H9 (cell line): ENCODE results near the gene PLAU. TPM values are rescaled to one million over a fixed set of nuclear protein-coding genes. Genes with fewer than 3 reads are reported as not detected.

Source experiments
- DNase-seq: peaks from one replicate; pipeline ENCODE4 v3.0.0-alpha.2; 2017
- H2AFZ ChIP-seq: one replicate; pipeline ENCODE4 v1.6.1; 2013; ENCODE audit warnings: mild to moderate bottlenecking, low read length, control low read depth, moderate library complexity
- H2AK5ac ChIP-seq: 2 replicates; pipeline ENCODE4 v1.6.1; 2013; ENCODE audit warnings: low read length, control low read depth, mixed read lengths; ENCODE audit not compliant: insufficient read length
- H2BK120ac ChIP-seq: one replicate; pipeline ENCODE4 v1.6.1; 2013; ENCODE audit warnings: low read depth, mild to moderate bottlenecking, low read length, control low read depth, inconsistent platforms; ENCODE audit not compliant: poor library complexity, severe bottlenecking
- H2BK12ac ChIP-seq: 2 replicates; pipeline ENCODE4 v1.6.1; 2013; ENCODE audit warnings: low read length, control low read depth, mixed read lengths, low read depth; ENCODE audit not compliant: insufficient read length
- H2BK15ac ChIP-seq: 2 replicates; pipeline ENCODE4 v1.6.1; 2013; ENCODE audit warnings: low read depth, low read length, control low read depth
- H2BK20ac ChIP-seq: one replicate; pipeline ENCODE4 v1.6.1; 2013; ENCODE audit warnings: low read depth, mild to moderate bottlenecking, low read length, control low read depth, inconsistent platforms; ENCODE audit not compliant: poor library complexity, severe bottlenecking
- H2BK5ac ChIP-seq: 2 replicates; pipeline ENCODE4 v1.6.1; 2013; ENCODE audit warnings: low read length, control low read depth, mixed read lengths; ENCODE audit not compliant: insufficient read length
- H3K14ac ChIP-seq: 2 replicates; pipeline ENCODE4 v1.6.1; 2013; ENCODE audit warnings: low read length, control low read depth; ENCODE audit not compliant: insufficient read depth
- H3K18ac ChIP-seq: 2 replicates; pipeline ENCODE4 v1.6.1; 2013; ENCODE audit warnings: low read depth, mild to moderate bottlenecking, mixed read lengths, low read length, control low read depth; ENCODE audit not compliant: insufficient read length
- H3K23ac ChIP-seq: 2 replicates; pipeline ENCODE4 v1.6.1; 2013; ENCODE audit warnings: low read length, control low read depth, mixed read lengths, low read depth; ENCODE audit not compliant: insufficient read length
- H3K23me2 ChIP-seq: 2 replicates; pipeline ENCODE4 v1.6.1; 2013; ENCODE audit warnings: low read depth, mild to moderate bottlenecking, mixed read lengths, low read length, control low read depth; ENCODE audit not compliant: insufficient read length, poor library complexity, severe bottlenecking
- H3K27ac ChIP-seq: 2 replicates; pipeline ENCODE4 v1.5.1; 2013; ENCODE audit warnings: low read length, control low read depth, mixed read lengths, low read depth; ENCODE audit not compliant: insufficient read length
- H3K27me3 ChIP-seq: 2 replicates; pipeline ENCODE4 v1.6.1; 2013; ENCODE audit warnings: low read length, control low read depth, inconsistent platforms; ENCODE audit not compliant: insufficient read depth
- H3K4ac ChIP-seq: 2 replicates; pipeline ENCODE4 v1.6.1; 2013; ENCODE audit warnings: low read depth, mild to moderate bottlenecking, control low read depth, inconsistent platforms, low read length, moderate library complexity
- H3K4me1 ChIP-seq: 2 replicates; pipeline ENCODE4 v1.6.1; 2013; ENCODE audit warnings: low read length, control low read depth, inconsistent platforms; ENCODE audit not compliant: insufficient read depth
- H3K4me2 ChIP-seq: 2 replicates; pipeline ENCODE4 v1.6.1; 2013; ENCODE audit warnings: low read length, control low read depth, mixed read lengths; ENCODE audit not compliant: insufficient read length, insufficient read depth
- H3K56ac ChIP-seq: 2 replicates; pipeline ENCODE4 v1.6.1; 2013; ENCODE audit warnings: low read depth, mild to moderate bottlenecking, mixed read lengths, low read length, control low read depth; ENCODE audit not compliant: insufficient read length
- H3K79me1 ChIP-seq: 2 replicates; pipeline ENCODE4 v1.6.1; 2013; ENCODE audit warnings: low read depth, mild to moderate bottlenecking, moderate library complexity, low read length, control low read depth, inconsistent platforms; ENCODE audit not compliant: insufficient read depth, poor library complexity, severe bottlenecking
- H3K79me2 ChIP-seq: 2 replicates; pipeline ENCODE4 v1.6.1; 2013; ENCODE audit warnings: low read length, control low read depth, inconsistent platforms; ENCODE audit not compliant: insufficient read depth
- H3K9ac ChIP-seq: 2 replicates; pipeline ENCODE4 v1.6.1; 2013; ENCODE audit warnings: low read length, control low read depth, mixed read lengths; ENCODE audit not compliant: insufficient read length; ENCODE audit errors: extremely low read depth
- H3K9me3 ChIP-seq: one replicate; pipeline ENCODE4 v1.6.1; 2013; ENCODE audit warnings: low read depth, low read length, inconsistent platforms; ENCODE audit not compliant: control insufficient read depth
- H3T11ph ChIP-seq: one replicate; pipeline ENCODE4 v1.6.1; 2013; ENCODE audit warnings: mild to moderate bottlenecking, low read length, control low read depth, inconsistent platforms
- H4K20me1 ChIP-seq: one replicate; pipeline ENCODE4 v1.6.1; 2013; ENCODE audit not compliant: control insufficient read depth, insufficient read length, insufficient read depth
- H4K5ac ChIP-seq: 2 replicates; pipeline ENCODE4 v1.6.1; 2013; ENCODE audit warnings: low read depth, mild to moderate bottlenecking, mixed read lengths, low read length, control low read depth; ENCODE audit not compliant: insufficient read length
- H4K8ac ChIP-seq: replicated peaks from 2 replicates; pipeline ENCODE4 v1.6.1; 2013; ENCODE audit warnings: low read length, control low read depth, mixed read lengths, low read depth; ENCODE audit not compliant: insufficient read length
- H4K91ac ChIP-seq: 2 replicates; pipeline ENCODE4 v1.6.1; 2013; ENCODE audit warnings: low read depth, mild to moderate bottlenecking, moderate library complexity, mixed read lengths, low read length, control low read depth; ENCODE audit not compliant: insufficient read length
- H3K27ac Mint-ChIP-seq, 3 experiments: 2 replicates in 2 of 3; 3 replicates in 1 of 3; pipeline ENCODE4 v1.8.0; 2020 to 2021; ENCODE audit warnings: mixed read lengths in 3 of 3, mild to moderate bottlenecking in 1 of 3, moderate library complexity in 1 of 3
- H3K27me3 Mint-ChIP-seq: 2 replicates; pipeline ENCODE4 v1.8.0; 2021; ENCODE audit warnings: low read depth, mild to moderate bottlenecking, moderate library complexity, mixed read lengths
- H3K36me3 Mint-ChIP-seq, 3 experiments: 2 replicates in 2 of 3; 3 replicates in 1 of 3; pipeline ENCODE4 v1.8.0; 2020 to 2021; ENCODE audit warnings: low read depth in 3 of 3, mixed read lengths in 3 of 3; ENCODE audit not compliant: insufficient read depth in 1 of 3
- H3K4me1 Mint-ChIP-seq, 2 experiments: 2 replicates each; pipeline ENCODE4 v1.8.0; 2020; ENCODE audit warnings: mixed read lengths in 2 of 2
- H3K4me3 Mint-ChIP-seq, 2 experiments: 2 replicates in 1 of 2; 3 replicates in 1 of 2; pipeline ENCODE4 v1.8.0; 2020 to 2021; ENCODE audit warnings: mild to moderate bottlenecking in 2 of 2, mixed read lengths in 2 of 2, moderate library complexity in 1 of 2
- H3K9me3 Mint-ChIP-seq, 2 experiments: 2 replicates in 1 of 2; 3 replicates in 1 of 2; pipeline ENCODE4 v1.8.0; 2020; ENCODE audit warnings: mild to moderate bottlenecking in 2 of 2, mixed read lengths in 2 of 2, moderate library complexity in 1 of 2
- CTCF ChIP-seq: fragments of 200-600 bp; sonication (generic); conservative IDR thresholded peaks from 3 replicates; pipeline ENCODE4 v1.8.0; 2021; ENCODE audit warnings: antibody characterized with exemption, mild to moderate bottlenecking
- WGBS: extraction: QIAGEN DNeasy Blood & Tissue Kit; methylation state at CpG from one replicate; pipeline ENCODE4 v1.1.7; 2013; ENCODE audit warnings: missing lambda C conversion rate, low lambda C conversion rate, mixed read lengths; ENCODE audit not compliant: insufficient read length; ENCODE audit errors: extremely low coverage; 5-methylcytosine and 5-hydroxymethylcytosine counted together
- total RNA-seq: library from RNA; stranded (reverse); gene quantifications from 2 replicates; pipeline ENCODE4 v1.2.1, GENCODE V29; 2021

Gene PLAU
- total RNA-seq, 1 experiment from 2014 or later, result 15.0 TPM

- peak; percentile 76 for DNase-seq
- Histone ChIP-seq H3K27me3 (no peaks in the 10 kb centered on the region), H3K14ac (peak overlapping the region; percentile 9; the same call in 1 of the 2 replicates), H4K20me1 (no peaks in the 10 kb centered on the region), H2AK5ac (no peak overlapping the region), H2BK120ac (peak overlapping the region; percentile 95), H2BK5ac (peak overlapping the region; percentile 93), H2BK20ac (no peak overlapping the region), H3K4me2 (peak overlapping the region; percentile 44), H3K9ac (no peak overlapping the region), H3K23me2 (no peaks in the 10 kb centered on the region), H3K27ac (peak overlapping the region; percentile 98), H4K5ac (peak overlapping the region; percentile 91), H4K8ac (peak overlapping the region; percentile 62), H3T11ph (peak overlapping the region; percentile 61), H4K91ac (peak overlapping the region; percentile 77), H3K23ac (no peak overlapping the region), H2AFZ (no peak overlapping the region), H3K4me1 (peaks cover 9% of the 10 kb centered on the region; the same call in 1 of the 2 replicates), H3K18ac (peak overlapping the region; percentile 77), H3K9me3 (no peaks in the 10 kb centered on the region), H3K79me1 (no peaks in the 10 kb centered on the region), H3K4ac (peak overlapping the region; percentile 81; the same call in 1 of the 2 replicates), H3K56ac (no peak overlapping the region), H2BK15ac (no peak overlapping the region), H3K79me2 (no peaks in the 10 kb centered on the region), H2BK12ac (no peak overlapping the region)
- H3K4me1 Mint-ChIP-seq, result peaks cover 51 to 77% of the 10 kb centered on the region in 2 experiments
- peak overlapping the region; percentile 12 to 67; a peak in 4 of 5 replicates for H3K4me3 Mint-ChIP-seq
- no peaks in the 10 kb centered on the region for H3K27me3 Mint-ChIP-seq
- TF ChIP-seq CTCF, result no peak
- whole genome bisulfite sequencing, result no CpG with 5 or more reads among the region's 4 CpGs
- H3K27ac Mint-ChIP-seq, result peak overlapping the region; percentile 99 to 100 (median 100)
- no peaks in the 10 kb centered on the region for H3K9me3 Mint-ChIP-seq
- H3K36me3 Mint-ChIP-seq, result no peaks in the 10 kb centered on the region
These were observed 56.1 kb downstream of the PLAU start for GRCh38 chr10:73967022-73967429.

Other genes starting within 250 kb of the PLAU start
- gene AGAP5, start 213.0 kb upstream of the PLAU start, total RNA-seq, result 5.2 and 5.5 TPM in 2 replicates
- 62.4 and 63.0 TPM in 2 replicates for gene SEC24C, start 166.8 kb upstream of the PLAU start, total RNA-seq
- gene CHCHD1, start 129.1 kb upstream of the PLAU start, total RNA-seq, result 41.1 and 45.9 TPM in 2 replicates
- 41.0 and 44.3 TPM in 2 replicates for gene ZSWIM8, start 125.5 kb upstream of the PLAU start, total RNA-seq
- 22.0 and 22.9 TPM in 2 replicates for gene NDST2, start 99.5 kb upstream of the PLAU start, total RNA-seq
- 30.4 and 31.8 TPM in 2 replicates for gene CAMK2G, start 36.6 kb upstream of the PLAU start, total RNA-seq
- 291 and 296 TPM in 2 replicates for gene VCL, start 87.0 kb downstream of the PLAU start, total RNA-seq
- 36.7 and 37.4 TPM in 2 replicates for gene AP3M1, start 239.7 kb downstream of the PLAU start, total RNA-seq
- gene ADK, start 240.1 kb downstream of the PLAU start, total RNA-seq, result 26.8 and 28.9 TPM in 2 replicates